Right cardiac atrium (tissue), 5 donors: ENCODE measurements around the gene PNKD. TPM values are rescaled to one million over a fixed set of nuclear protein-coding genes. Genes with fewer than 3 reads are reported as not detected.

Source experiments
- ATAC-seq, 2 donors: fragments of 200-7000 bp; cut with Tn5 transposase; one replicate each; pipeline versions ENCODE4 v1.8.0 to v1.9.1; 2020; ENCODE audit warnings: moderate library complexity in 2 of 2, mild to moderate bottlenecking in 1 of 2
- DNase-seq, 3 donors: peaks; one replicate each; pipeline ENCODE4 v3.0.0-alpha.2; 2020
- H3K27ac ChIP-seq: one replicate; pipeline ENCODE4 v1.5.1; 2013; ENCODE audit warnings: mild to moderate bottlenecking, low read length, control low read depth, moderate library complexity
- H3K27me3 ChIP-seq: one replicate; pipeline ENCODE4 v1.6.1; 2013; ENCODE audit not compliant: control insufficient read depth, insufficient read depth
- H3K4me1 ChIP-seq: one replicate; pipeline ENCODE4 v1.6.1; 2013; ENCODE audit warnings: low read length; ENCODE audit not compliant: control insufficient read depth, insufficient read depth
- H3K4me3 ChIP-seq: one replicate; pipeline ENCODE4 v1.5.1; 2013; ENCODE audit warnings: low read length, control low read depth
- H3K9me3 ChIP-seq: one replicate; pipeline ENCODE4 v1.6.1; 2013; ENCODE audit warnings: low read length; ENCODE audit not compliant: control insufficient read depth
- WGBS: extraction: QIAGEN DNeasy Blood & Tissue Kit; methylation state at CpG from one replicate; pipeline ENCODE4 v1.1.7; 2013; 5-methylcytosine and 5-hydroxymethylcytosine counted together
- intact Hi-C, 4 donors: fragments of 100-400 bp; cut with DNase I; formaldehyde crosslinking; loops; one replicate each; pipeline versions ENCODE4 v1.11.0 to v1.14.0; 2022 to 2023
- microRNA-seq, 2 donors: library from miRNA; unstranded; fragments of <30 nt; microRNA quantifications; one replicate each; pipeline ENCODE4 v1.2.0, GENCODE V29; 2020 to 2021
- polyA plus RNA-seq: library from polyadenylated mRNA; stranded (reverse); fragments of 200-250 nt; gene quantifications from one replicate; pipeline ENCODE4 v1.2.3, GENCODE V29; 2013
- total RNA-seq, 4 donors: library from RNA; stranded (reverse); fragmentation: NEBNext Ultra II Directional; extraction: Animal tissue kit (Norgen Biotek cat#: 25700); gene quantifications; one replicate each; pipeline ENCODE4 v1.2.1, GENCODE V29; 2021
- donor health status: healthy with polysubstance abuse.
- donor health status: DM: no; HTN: yes; CAD: no.
- donor health status: DM: no; HTN: no; CAD: no.
- donor health status: DM: no; HTN: yes; CAD: no; lungs with severe emphysema.
- donor health status: DM: yes; HTN: yes; CAD: no.

Gene PNKD
- total and polyA plus RNA-seq, 5 donors, result 69.3 to 157 (median 85.5) TPM

- H3K27me3 ChIP-seq, result no peaks in the 10 kb centered on the region
- peak in 2 of 3 donors; percentile 62 to 73 for DNase-seq
- ATAC-seq, result no peak
These were observed 125.1 kb downstream of the PNKD start for GRCh38 chr2:218395456-218395825.

GRCh38 chr2:218395826-218396687 lies 125.7 kb downstream of the PNKD start:
- Histone ChIP-seq H3K27ac (peak overlapping the region; percentile 99), H3K9me3 (no peaks in the 10 kb centered on the region), H3K4me3 (peak overlapping the region; percentile 92), H3K4me1 (no peaks in the 10 kb centered on the region), H3K27me3 (no peaks in the 10 kb centered on the region)
- intact Hi-C loops, result loop anchor here (5.0 to 10.0 kb wide), 2 partner anchors 101 to 104 kb away; partner anchors contain the start of gene TMBIM1 (in 4 of the 4)
- peak; percentile 79 to 81 for ATAC-seq
- DNase-seq, result peak; percentile 94 to 98 (median 97)
- WGBS, result under 1% methylated on average over 57 of the region's 57 CpGs

More at GRCh38 chr2:218395456-218395825, 125.1 kb downstream of the PNKD start:
- Histone ChIP-seq H3K9me3 (no peaks in the 10 kb centered on the region), H3K27ac (peak overlapping the region; percentile 92), H3K4me3 (peak overlapping the region; percentile 21), H3K4me1 (no peaks in the 10 kb centered on the region)
- intact Hi-C loops, result loop anchor here (5.0 to 10.0 kb wide), 2 partner anchors 101 to 103 kb away; partner anchors contain the start of gene TMBIM1 (in 4 of the 4)
- WGBS, result 25% methylated on average over 16 of the region's 16 CpGs

Small RNAs within 50 kb of the gene (microRNA-seq; reads per million reads assigned to microRNA genes)
- gene MIR6513 (2.9 to 3.2 reads per million in 2 donors), gene MIR6810 (0.42 to 0.54 reads per million in 2 donors)

Other genes with a start within 250 kb of the PNKD start
- gene RUFY4, start 201.3 kb upstream of the PNKD start, total RNA-seq, result not detected
- gene RUFY4, start 201.3 kb upstream of the PNKD start, polyA plus RNA-seq, result not detected
- under 1 TPM; 0.33 to 0.94 (median 0.41) TPM for gene CXCR2, start 144.5 kb upstream of the PNKD start, total RNA-seq
- 0.09 TPM for gene CXCR2, start 144.5 kb upstream of the PNKD start, polyA plus RNA-seq
- gene CXCR1, start 103.6 kb upstream of the PNKD start, total RNA-seq, result under 1 TPM in 3 of 4 donors, not detected in 1; 0.25 to 0.82 (median 0.26) TPM
- gene CXCR1, start 103.6 kb upstream of the PNKD start, polyA plus RNA-seq, result 0.09 TPM
- gene ARPC2, start 53.3 kb upstream of the PNKD start, total RNA-seq, result 100 to 1,000 TPM; 131 to 161 (median 140) TPM
- gene ARPC2, start 53.3 kb upstream of the PNKD start, polyA plus RNA-seq, result 110 TPM
- gene GPBAR1, start 9.5 kb upstream of the PNKD start, total RNA-seq, result 1 to 10 TPM; 5.2 to 8.6 (median 5.9) TPM
- 3.5 TPM for gene GPBAR1, start 9.5 kb upstream of the PNKD start, polyA plus RNA-seq
- 10 to 100 TPM; 44.3 to 53.9 (median 49.9) TPM for gene AAMP, start 382 bp upstream of the PNKD start, total RNA-seq
- gene AAMP, start 382 bp upstream of the PNKD start, polyA plus RNA-seq, result 56.6 TPM
- gene TMBIM1, start 22.0 kb downstream of the PNKD start, total RNA-seq, result 100 to 1,000 TPM in 3 of 4 donors, 10 to 100 TPM in 1; 95.2 to 158 (median 118) TPM
- 64.3 TPM for gene TMBIM1, start 22.0 kb downstream of the PNKD start, polyA plus RNA-seq
- not detected for gene CATIP, start 86.3 kb downstream of the PNKD start, total RNA-seq
- 0.16 TPM for gene CATIP, start 86.3 kb downstream of the PNKD start, polyA plus RNA-seq
- gene SLC11A1, start 111.8 kb downstream of the PNKD start, total RNA-seq, result 10 to 100 TPM in 2 of 4 donors, 1 to 10 TPM in 2; 6.4 to 19.5 (median 12.5) TPM
- gene SLC11A1, start 111.8 kb downstream of the PNKD start, polyA plus RNA-seq, result 13.8 TPM
- 100 to 1,000 TPM in 3 of 4 donors, 10 to 100 TPM in 1; 99.9 to 118 (median 116) TPM for gene CTDSP1, start 129.3 kb downstream of the PNKD start, total RNA-seq
- 85.9 TPM for gene CTDSP1, start 129.3 kb downstream of the PNKD start, polyA plus RNA-seq
- not detected for gene VIL1, start 148.6 kb downstream of the PNKD start, total RNA-seq
- 0.11 TPM for gene VIL1, start 148.6 kb downstream of the PNKD start, polyA plus RNA-seq